ENCODE results near the gene RUNX1.

The RUNX1 gene

GRCh38 chr21:34936883-34937563 is 112.1 kb downstream of the RUNX1 start:
- DNase-seq (ENCODE audit: low read depth): no peak
- no peak overlapping the region for H3K4me3 ChIP-seq (ENCODE audit: low read depth, low read length)

DNA sequence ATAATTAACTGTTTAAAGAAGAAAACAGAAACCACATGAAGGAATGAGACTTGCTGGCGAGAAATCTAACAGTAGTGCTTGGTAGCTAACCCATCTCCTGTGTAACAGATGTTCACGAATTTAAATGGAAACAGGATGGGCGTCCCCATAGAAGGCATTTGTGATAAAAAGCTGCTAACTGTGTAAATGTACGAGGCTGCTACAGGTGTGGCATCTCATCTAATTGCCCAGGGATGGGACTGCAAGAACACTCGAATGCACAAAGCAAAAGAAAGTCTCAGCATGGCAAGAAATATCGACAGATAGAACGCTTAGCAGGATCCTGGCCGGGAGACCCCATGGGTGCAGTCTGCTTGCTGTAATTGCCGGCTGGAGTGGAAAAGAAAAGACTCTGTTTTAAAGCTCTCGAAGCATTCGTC is 112.7 kb downstream of the RUNX1 start:
- no peak for DNase-seq (ENCODE audit: low read depth)
- peak overlapping the region; percentile 2 for H3K4me3 ChIP-seq (ENCODE audit: low read depth, low read length)

DNA sequence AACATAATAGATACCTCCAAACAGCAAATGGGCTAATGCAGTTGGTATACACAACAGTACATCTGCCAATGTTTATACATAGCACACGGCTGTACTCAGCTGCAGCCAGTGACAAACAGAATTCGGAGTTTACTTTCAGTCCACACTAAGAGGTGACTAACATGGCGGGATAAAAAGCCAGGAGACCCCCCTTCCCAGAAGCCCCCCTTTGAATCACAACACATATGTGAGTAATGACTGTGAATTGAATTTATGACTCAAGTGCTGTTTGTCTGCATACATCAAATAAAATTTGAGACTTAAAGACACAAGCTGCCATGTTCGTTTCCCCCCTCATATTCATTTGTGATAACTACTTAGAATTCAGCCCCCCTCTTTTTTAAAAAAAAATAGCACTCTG is 113.2 kb downstream of the RUNX1 start:
- DNase-seq (ENCODE audit: low read depth): no peak
- no peak overlapping the region for H3K4me3 ChIP-seq (ENCODE audit: low read depth, low read length)

GRCh38 chr21:34935452-34935851 is 113.7 kb downstream of the RUNX1 start:
- no peak overlapping the region for H3K4me3 ChIP-seq (ENCODE audit: low read depth, low read length)
- DNase-seq (ENCODE audit: low read depth): no peak

DNA sequence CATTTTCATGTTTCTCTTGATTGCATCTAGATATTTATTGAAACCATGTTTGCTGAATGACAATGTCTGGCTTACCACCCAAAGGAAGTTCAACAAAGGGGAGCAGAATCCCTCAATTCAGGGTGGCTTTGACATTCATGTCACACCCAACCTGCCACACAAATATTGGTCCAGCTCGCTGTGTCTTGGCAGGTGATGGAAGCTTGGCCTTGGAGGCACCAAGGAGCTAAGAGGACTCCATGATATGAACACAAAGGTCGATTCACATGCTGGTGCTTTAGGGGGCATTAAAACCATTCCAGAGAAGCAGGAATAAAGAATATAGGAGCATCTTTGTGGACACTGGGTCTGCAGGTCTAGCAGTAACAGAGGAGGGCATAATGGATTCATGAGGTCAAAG is 114.8 kb downstream of the RUNX1 start:
- no peak for DNase-seq (ENCODE audit: low read depth)
- H3K4me3 ChIP-seq (ENCODE audit: low read depth, low read length): no peak overlapping the region

DNA sequence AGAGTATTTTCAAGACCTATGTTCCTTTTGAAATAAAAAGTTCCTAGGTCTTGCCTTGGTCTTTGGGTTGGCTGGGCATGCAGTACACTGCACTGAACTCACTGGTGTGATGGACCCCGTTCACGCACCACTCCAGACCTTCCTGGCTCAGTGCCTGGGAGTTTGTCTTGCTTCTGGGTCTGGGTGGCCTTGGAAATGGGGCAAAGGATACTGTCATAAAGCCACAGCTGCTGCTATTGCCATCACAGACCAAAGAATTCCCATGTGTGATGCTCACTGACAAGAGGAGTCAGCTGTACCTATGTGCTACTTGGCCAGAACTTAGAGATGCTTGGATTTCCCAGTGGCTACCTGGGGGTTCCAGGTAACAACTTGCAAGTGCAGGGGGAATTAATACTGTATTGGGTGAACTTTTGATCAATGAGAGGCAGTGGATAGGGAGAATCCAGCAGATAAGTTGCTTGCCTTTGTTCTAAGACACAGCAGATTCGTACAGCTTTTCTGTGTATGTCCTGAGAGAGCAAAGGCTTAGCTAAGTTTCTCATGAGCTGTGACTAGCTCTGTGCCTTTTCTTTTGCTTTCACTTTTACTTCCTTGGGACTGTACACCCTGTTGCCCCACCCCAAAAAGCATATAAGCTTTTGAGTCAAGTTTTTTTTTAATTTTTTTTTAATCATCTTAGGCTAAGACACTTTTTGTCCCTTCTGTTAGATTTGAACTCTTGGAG is 115.3 kb downstream of the RUNX1 start:
- H3K4me3 ChIP-seq (ENCODE audit: low read depth, low read length): no peak overlapping the region
- no peak for DNase-seq (ENCODE audit: low read depth)

- DNase-seq (ENCODE audit: low read depth): no peak
- H3K4me3 ChIP-seq (ENCODE audit: low read depth, low read length): no peak overlapping the region
These were observed 116.9 kb downstream of the RUNX1 start for GRCh38 chr21:34932233-34932632.

GRCh38 chr21:34930971-34931370 is 118.1 kb downstream of the RUNX1 start:
- DNase-seq (ENCODE audit: low read depth): no peak

DNA sequence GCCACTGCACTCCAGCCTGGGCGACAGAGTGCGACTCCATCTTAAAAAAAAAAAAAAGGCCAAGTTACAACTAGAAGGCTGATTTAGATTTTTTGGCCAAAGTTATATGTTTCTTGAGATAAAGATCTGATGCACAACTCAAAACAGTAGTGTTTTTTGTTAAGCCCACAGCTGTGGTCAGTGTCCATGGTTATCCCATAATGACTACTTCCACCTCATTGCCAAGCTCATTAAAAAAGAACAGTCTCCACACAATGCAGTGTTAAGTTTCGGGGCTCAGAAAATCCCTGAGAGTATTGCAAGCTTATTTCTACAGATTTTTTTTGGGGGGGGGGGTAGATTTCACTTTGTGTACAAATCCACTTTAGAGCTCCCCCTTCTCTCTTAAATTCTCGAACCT is 120.5 kb downstream of the RUNX1 start:
- no peak for DNase-seq (ENCODE audit: low read depth)

More at GRCh38 chr21:34930971-34931370, 118.1 kb downstream of the RUNX1 start:
- no peak overlapping the region for H3K4me3 ChIP-seq (ENCODE audit: low read depth, low read length)

GRCh38 chr21:34927992-34928391 is 121.1 kb downstream of the RUNX1 start:
- no peak for DNase-seq (ENCODE audit: low read depth)

More for the DNA sequence above, 120.5 kb downstream of the RUNX1 start:
- H3K4me3 ChIP-seq (ENCODE audit: low read depth, low read length): no peak overlapping the region

GRCh38 chr21:34926803-34927467 is 122.2 kb downstream of the RUNX1 start:
- DNase-seq (ENCODE audit: low read depth): no peak
- no peak overlapping the region for H3K4me3 ChIP-seq (ENCODE audit: low read depth, low read length)

More at GRCh38 chr21:34927992-34928391, 121.1 kb downstream of the RUNX1 start:
- no peak overlapping the region for H3K4me3 ChIP-seq (ENCODE audit: low read depth, low read length)

GRCh38 chr21:34925597-34925996 is 123.5 kb downstream of the RUNX1 start:
- no peak for DNase-seq (ENCODE audit: low read depth)
- H3K4me3 ChIP-seq (ENCODE audit: low read depth, low read length): no peak overlapping the region

GRCh38 chr21:34924771-34925419 is 124.2 kb downstream of the RUNX1 start:
- no peak overlapping the region for H3K4me3 ChIP-seq (ENCODE audit: low read depth, low read length)
- no peak for DNase-seq (ENCODE audit: low read depth)

DNA sequence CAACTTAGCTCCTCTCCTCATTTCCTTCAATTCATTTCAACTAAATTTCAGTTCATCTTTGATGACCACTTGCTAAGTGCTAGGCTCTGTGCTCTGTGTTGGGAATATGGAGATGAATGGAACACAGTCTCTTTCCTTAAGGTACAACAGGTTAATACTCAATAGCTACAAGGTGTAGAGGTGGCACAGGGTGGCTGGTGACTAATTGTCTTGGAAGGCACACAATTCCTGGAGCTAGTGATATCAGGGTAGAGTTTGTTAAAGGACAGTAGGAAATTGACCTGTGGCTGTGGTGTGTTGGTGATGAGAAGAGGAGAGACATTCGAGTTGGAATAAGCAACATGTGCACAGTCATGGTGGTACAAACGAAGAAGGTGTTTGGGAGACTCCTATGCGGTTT is 124.9 kb downstream of the RUNX1 start:
- DNase-seq (ENCODE audit: low read depth): no peak
- no peak overlapping the region for H3K4me3 ChIP-seq (ENCODE audit: low read depth, low read length)

- H3K4me3 ChIP-seq (ENCODE audit: low read depth, low read length): no peak overlapping the region
These were observed 125.5 kb downstream of the RUNX1 start for GRCh38 chr21:34923626-34924025.

GRCh38 chr21:34923202-34923601 is 125.9 kb downstream of the RUNX1 start:
- no peak for DNase-seq (ENCODE audit: low read depth)
- H3K4me3 ChIP-seq (ENCODE audit: low read depth, low read length): no peak overlapping the region

More at GRCh38 chr21:34923626-34924025, 125.5 kb downstream of the RUNX1 start:
- DNase-seq (ENCODE audit: low read depth): no peak

DNA sequence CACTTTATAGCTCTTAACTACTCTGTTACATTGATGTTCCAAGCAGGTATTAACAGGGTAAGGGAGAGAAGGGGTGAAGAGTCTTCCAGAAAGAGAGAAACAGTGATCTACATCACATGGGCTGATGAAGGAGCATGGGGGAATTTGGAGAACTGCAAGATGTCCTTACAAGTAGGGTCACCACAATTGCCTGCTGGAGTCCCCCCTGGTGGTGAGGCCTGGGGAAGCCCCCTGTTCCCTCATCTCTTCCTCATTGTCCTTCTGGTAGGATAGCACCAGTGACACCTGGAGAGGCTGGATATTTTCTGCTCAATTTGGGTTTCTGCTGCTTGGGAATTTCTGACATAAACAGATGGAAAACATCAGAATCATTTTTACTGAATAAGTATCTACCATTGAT is 126.6 kb downstream of the RUNX1 start:
- H3K4me3 ChIP-seq (ENCODE audit: low read depth, low read length): no peak overlapping the region
- DNase-seq (ENCODE audit: low read depth): no peak

DNA sequence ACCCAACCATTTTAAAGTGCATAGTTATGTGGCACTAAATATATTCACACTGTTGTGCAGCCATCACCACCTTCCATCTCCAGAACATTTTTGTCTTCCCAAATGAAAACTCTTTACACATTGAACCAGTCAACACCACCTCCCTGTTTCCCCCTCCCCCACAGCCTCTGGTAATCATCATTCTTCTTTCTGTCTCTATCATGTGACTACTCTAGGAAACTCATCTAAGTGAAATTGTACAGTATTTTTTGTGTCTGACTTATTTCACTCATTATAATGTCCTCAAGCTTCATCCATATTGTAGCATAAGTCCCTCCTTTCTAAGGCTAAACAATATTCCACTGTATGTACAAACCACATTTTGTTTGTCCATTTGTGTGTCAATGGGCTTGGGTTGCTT is 128.0 kb downstream of the RUNX1 start:
- H3K4me3 ChIP-seq (ENCODE audit: low read depth, low read length): no peak overlapping the region
- DNase-seq (ENCODE audit: low read depth): no peak

DNA sequence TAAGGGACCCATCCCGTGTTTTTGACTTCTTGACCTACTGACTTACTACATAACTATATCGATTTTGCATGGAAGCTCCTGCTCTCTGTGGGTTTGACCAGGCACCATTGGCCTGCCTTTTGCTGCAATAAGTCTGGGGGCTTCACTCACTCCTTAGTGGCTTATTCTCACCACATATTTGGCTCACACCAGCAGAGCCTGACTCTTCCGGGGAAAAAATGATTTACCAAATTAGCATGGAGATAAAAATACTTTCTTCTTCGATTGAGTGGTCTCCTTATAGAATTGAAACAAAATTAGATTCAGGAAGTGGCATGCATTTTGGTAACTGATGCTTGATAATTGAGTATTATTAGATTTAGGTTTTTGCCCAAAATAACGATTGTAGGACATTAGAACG is 129.7 kb downstream of the RUNX1 start:
- H3K4me3 ChIP-seq (ENCODE audit: low read depth, low read length): no peak overlapping the region
- no peak for DNase-seq (ENCODE audit: low read depth)

DNA sequence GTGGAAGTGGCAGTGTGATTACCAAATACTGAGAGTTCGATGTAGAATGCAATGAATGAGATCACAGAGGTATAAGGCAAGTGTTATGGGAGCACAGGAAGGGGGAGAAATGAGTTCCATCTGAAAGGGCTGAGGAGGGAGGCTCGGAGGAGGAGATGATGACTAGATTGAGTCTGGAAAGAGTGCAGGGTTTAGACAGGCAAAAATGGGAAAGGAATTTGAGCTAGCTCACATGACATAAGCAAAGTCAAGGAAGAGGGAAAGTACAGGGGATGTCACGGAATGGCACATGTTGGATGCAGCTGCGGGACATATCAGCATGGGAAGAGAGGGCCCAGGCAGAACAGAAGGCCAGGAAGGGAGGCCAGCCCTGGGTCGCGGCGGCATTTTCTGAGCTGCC is 132.7 kb downstream of the RUNX1 start:
- H3K4me3 ChIP-seq (ENCODE audit: low read depth, low read length): no peak overlapping the region
- no peak for DNase-seq (ENCODE audit: low read depth)
